ENCODE results near the gene SEPTIN2.

DNA sequence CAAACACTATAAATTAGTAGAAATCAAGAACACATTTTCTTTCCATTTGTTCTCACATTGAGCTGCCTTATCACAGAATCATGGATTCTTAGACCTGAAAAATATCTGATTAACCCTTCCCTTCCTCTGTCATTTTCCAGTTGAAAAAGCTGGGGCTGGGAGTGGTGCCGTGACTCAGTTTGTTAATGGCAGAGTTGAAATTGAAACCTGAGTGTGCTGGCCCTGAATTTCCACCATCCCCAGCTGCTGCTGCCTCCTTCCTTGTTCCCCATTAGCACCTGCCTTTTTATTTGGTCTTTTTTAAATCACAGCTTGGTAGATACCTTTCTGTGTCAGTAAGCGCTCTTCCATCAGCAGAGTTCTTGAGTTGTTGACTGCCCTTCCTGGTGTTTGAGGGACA lies 51.0 kb downstream of the SEPTIN2 start:
- TF ChIP-seq CTCF (IDR thresholded peaks at IDR 0.05) (no peak), POLR2AphosphoS5 (IDR thresholded peaks at IDR 0.05) (no peak), POLR2A (IDR thresholded peaks at IDR 0.05) (no peak)

All from breast epithelium (tissue), 3 donors.